Ovary (tissue), 3 donors: ENCODE measurements around the gene SLC12A8.

ENCODE experiments used
- POLR2A ChIP-seq: fragments of 450-650 bp; IDR thresholded peaks from one replicate; pipeline ENCODE4 v1.6.1; 2017; ENCODE audit warnings: antibody characterized with exemption, mild to moderate bottlenecking, moderate library complexity
- TF ChIP-seq, protein P1 (sequence below), 3 donors: fragments of 450-650 bp in 2 of 3; fragments of 200-600 bp in 1 of 3; IDR thresholded peaks; one replicate each; pipeline versions ENCODE4 v1.5.1 to v1.8.0; 2016 to 2022; ENCODE audit warnings: antibody characterized with exemption in 3 of 3, mild to moderate bottlenecking in 1 of 3
- donor health status: DM: no; HTN: no; CAD: no.

GRCh38 chr3:125262161-125262560 lies 49.6 kb upstream of the SLC12A8 start:
- TF ChIP-seq, protein P1, sequence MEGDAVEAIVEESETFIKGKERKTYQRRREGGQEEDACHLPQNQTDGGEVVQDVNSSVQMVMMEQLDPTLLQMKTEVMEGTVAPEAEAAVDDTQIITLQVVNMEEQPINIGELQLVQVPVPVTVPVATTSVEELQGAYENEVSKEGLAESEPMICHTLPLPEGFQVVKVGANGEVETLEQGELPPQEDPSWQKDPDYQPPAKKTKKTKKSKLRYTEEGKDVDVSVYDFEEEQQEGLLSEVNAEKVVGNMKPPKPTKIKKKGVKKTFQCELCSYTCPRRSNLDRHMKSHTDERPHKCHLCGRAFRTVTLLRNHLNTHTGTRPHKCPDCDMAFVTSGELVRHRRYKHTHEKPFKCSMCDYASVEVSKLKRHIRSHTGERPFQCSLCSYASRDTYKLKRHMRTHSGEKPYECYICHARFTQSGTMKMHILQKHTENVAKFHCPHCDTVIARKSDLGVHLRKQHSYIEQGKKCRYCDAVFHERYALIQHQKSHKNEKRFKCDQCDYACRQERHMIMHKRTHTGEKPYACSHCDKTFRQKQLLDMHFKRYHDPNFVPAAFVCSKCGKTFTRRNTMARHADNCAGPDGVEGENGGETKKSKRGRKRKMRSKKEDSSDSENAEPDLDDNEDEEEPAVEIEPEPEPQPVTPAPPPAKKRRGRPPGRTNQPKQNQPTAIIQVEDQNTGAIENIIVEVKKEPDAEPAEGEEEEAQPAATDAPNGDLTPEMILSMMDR (IDR thresholded peaks at IDR 0.05), result no peak
- TF ChIP-seq POLR2A, result no peak
